Fibroblast of the aortic adventitia (primary cell): ENCODE measurements around the gene CCDC7. TPM values are rescaled to one million over a fixed set of nuclear protein-coding genes. Genes with fewer than 3 reads are reported as not detected.

Source experiments
- DNase-seq: peaks from one replicate; pipeline ENCODE4 v3.0.0-alpha.2; 2010; ENCODE audit warnings: low read depth
- H3K4me3 ChIP-seq: 2 replicates; pipeline ENCODE4 v1.5.1; 2011; ENCODE audit warnings: low read depth, mild to moderate bottlenecking, control low read depth, low read length, moderate library complexity
- total RNA-seq: library from RNA; depleted of rRNA; stranded (reverse); fragments of >200 nt; gene quantifications from 2 replicates; pipeline ENCODE4 v1.2.3, GENCODE V29; 2012; ENCODE audit warnings: low replicate concordance
- TF ChIP-seq, protein P1 (sequence below): IDR thresholded peaks from 2 replicates; pipeline ENCODE4 v1.5.1; 2011; ENCODE audit warnings: mild to moderate bottlenecking, low read length, control low read depth, inconsistent platforms; ENCODE audit not compliant: insufficient read depth

CCDC7 gene
- total RNA-seq, 1 donor: 15.4 TPM

DNA sequence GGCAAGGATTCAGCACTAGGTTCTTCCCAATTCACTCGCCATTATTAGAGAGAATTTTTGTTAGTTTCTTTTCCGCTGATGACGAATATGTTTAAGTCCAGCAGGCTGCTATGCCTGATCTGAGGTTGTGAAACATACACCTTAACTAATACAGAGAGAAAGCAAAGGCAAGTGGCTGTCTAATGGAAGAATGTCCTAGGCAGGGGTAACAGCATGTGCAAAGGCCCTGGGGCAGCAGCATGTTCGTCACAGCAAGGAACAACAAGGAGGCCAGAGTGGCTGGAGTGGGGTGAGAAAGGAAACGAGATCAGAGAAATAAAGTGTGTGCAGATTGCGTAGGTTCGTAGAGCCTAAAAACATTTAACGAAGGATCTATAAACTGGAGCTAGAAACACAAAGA lies 35.4 kb upstream of the CCDC7 start:
- no peak for DNase-seq
- TF ChIP-seq, protein P1, sequence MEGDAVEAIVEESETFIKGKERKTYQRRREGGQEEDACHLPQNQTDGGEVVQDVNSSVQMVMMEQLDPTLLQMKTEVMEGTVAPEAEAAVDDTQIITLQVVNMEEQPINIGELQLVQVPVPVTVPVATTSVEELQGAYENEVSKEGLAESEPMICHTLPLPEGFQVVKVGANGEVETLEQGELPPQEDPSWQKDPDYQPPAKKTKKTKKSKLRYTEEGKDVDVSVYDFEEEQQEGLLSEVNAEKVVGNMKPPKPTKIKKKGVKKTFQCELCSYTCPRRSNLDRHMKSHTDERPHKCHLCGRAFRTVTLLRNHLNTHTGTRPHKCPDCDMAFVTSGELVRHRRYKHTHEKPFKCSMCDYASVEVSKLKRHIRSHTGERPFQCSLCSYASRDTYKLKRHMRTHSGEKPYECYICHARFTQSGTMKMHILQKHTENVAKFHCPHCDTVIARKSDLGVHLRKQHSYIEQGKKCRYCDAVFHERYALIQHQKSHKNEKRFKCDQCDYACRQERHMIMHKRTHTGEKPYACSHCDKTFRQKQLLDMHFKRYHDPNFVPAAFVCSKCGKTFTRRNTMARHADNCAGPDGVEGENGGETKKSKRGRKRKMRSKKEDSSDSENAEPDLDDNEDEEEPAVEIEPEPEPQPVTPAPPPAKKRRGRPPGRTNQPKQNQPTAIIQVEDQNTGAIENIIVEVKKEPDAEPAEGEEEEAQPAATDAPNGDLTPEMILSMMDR: no peak
- H3K4me3 ChIP-seq: no peak overlapping the region

DNA sequence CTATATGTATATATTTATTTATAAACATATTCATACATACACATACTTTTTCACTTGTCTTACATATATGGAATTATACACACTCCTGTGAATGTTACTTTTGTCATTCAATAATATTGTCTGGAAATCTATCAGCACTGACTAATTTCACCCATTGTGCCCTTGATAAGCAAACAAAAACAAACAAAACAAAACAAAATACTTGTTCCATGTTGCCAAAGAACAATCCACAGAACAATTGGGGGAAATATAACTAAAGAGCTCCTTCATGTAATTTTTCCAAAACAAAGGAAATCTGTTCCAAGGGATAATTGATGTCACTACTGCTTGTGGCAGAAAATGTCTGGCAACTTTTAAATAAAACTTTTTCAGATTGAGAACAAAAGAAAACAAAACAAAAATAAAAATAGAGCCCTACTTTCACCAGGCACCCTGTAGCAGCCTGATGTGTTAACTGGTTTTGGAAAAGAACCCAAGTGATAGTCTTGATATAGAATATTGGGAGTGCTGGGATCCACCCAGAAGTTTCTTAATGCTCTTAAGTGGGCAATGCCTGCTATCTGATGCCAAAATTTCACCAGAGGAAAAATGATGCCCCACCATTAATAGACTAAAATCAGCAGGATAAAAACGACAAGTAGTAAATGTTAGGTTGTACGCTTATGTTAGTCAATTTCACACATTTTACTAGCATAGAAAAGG lies 34.0 kb upstream of the CCDC7 start:
- TF ChIP-seq, protein P1: no peak
- DNase-seq: no peak
- H3K4me3 ChIP-seq: no peak overlapping the region

DNA sequence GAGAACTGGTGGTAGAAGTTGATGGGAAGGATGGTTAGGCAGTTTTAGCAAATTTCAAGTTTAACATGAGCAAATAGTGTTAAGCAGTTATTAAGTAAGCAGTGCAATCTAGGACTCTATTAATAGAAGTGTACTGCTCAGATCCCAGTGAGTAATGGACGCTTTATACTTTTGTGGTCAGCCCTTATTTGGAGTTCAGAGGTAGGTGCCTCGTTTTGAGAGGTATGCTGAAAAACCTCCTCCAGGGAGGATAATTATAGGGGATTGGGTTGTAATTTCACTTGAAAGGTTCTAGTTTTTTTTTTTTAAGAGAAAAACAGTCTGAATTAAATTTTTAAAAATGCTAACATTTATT lies 33.5 kb upstream of the CCDC7 start:
- no peak overlapping the region for H3K4me3 ChIP-seq
- TF ChIP-seq, protein P1: no peak
- peak; percentile 10 for DNase-seq

DNA sequence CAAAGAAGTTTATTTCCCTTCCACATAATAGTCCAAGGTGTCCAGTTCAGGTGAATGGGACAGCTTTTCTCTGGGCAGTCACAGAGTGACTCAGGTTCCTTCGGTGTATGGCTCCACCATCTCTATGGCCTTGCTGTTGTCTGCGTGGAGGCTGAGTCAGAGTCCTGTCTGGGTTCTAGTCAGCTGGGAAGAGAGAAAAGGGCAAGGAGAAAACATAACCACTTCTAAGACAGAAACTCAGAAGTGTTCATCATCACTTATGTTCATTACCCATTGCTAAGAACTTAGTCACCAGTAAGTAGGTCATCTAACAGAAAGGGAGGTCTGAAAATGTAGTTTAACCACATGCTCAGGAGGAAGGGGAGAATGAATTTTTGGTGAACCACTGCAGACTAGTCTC lies 32.4 kb upstream of the CCDC7 start:
- TF ChIP-seq, protein P1: no peak
- no peak overlapping the region for H3K4me3 ChIP-seq
- DNase-seq: peak; percentile 70

DNA sequence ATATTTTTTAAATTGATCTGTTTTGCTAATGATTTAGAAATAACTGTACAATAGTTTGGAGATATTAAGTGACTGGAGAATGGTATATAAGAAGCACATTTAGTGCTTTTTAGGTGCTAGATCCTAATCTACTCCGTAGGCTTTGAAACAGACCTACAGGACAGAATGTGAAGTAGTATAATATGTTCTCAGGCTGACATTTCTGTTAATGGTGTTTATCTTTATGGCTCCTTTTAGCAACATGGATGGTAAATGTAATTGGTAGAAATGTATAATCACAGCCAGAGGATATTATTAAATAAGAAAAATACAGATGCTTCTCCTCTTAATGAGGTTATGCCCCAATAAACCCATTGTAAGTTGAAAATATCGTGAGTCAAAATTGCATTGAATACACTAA lies 30.6 kb upstream of the CCDC7 start:
- DNase-seq: no peak
- TF ChIP-seq, protein P1: no peak
- no peak overlapping the region for H3K4me3 ChIP-seq

DNA sequence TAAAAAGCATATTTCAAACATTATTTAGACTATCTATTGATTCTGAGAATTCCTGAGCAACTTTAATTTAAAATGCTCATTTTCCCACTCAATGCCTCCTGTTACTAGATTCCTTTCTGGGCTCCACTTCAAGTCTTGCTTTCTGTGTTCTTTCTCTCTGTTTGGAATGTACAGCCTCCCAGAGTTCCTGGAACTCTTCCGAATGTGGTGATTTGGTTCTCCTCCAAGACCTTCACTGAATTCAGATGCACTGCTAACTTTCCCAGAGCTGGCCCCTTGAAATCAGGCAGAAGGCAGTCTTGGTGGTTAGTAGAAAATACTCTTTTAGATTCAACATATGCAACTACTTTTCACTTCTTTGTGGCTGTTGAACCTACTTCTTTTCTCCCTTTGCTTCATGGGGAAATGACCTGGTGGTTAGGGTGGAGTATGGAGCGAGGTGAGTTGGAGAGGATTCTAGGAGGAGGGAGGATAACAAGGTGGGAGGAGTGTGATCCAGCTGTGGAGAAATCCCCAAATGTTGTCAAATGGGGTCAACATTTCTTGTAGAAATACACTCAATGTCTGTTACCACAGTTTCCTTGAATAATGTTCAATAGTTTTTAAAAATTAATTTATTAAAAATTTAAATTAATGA lies 27.9 kb upstream of the CCDC7 start:
- peak; percentile 95 for DNase-seq
- H3K4me3 ChIP-seq: no peak overlapping the region
- TF ChIP-seq, protein P1: no peak
